HG03135 (cell line): ENCODE measurements around the gene PBXIP1.
A peak's percentile ranks its signal among the peaks of the same experiment; 100 is the strongest.

Source experiments
- ATAC-seq: cut with Tn5 transposase; IDR thresholded peaks from one replicate; pipeline ENCODE4 v1.9.1; 2021; ENCODE audit warnings: mild to moderate bottlenecking, moderate library complexity; ENCODE audit not compliant: unreplicated experiment

The PBXIP1 gene

GRCh38 chr1:154959426-154959780 lies 3.5 kb upstream of the PBXIP1 start:
- no peak for ATAC-seq

- no peak for ATAC-seq
Observed at GRCh38 chr1:154958681-154959425, 3.0 kb upstream of the PBXIP1 start.

GRCh38 chr1:154958036-154958435 lies 2.1 kb upstream of the PBXIP1 start:
- no peak for ATAC-seq

- ATAC-seq = no peak
Observed at GRCh38 chr1:154957091-154957657, 1.3 kb upstream of the PBXIP1 start.

- no peak for ATAC-seq
Observed at GRCh38 chr1:154956544-154956941, 644 bp upstream of the PBXIP1 start.

GRCh38 chr1:154955039-154955717 lies 721 bp downstream of the PBXIP1 start:
- ATAC-seq = peak; percentile 67

GRCh38 chr1:154954541-154954940 lies 1.4 kb downstream of the PBXIP1 start:
- no peak for ATAC-seq

GRCh38 chr1:154953611-154954038 lies 2.3 kb downstream of the PBXIP1 start:
- ATAC-seq = no peak

- no peak for ATAC-seq
Observed at GRCh38 chr1:154952664-154953063, 3.2 kb downstream of the PBXIP1 start.

GRCh38 chr1:154951901-154952657 lies 3.8 kb downstream of the PBXIP1 start:
- ATAC-seq = no peak

GRCh38 chr1:154948079-154948478 lies 7.8 kb downstream of the PBXIP1 start:
- ATAC-seq = no peak

GRCh38 chr1:154945962-154946850 lies 9.7 kb downstream of the PBXIP1 start:
- no peak for ATAC-seq

GRCh38 chr1:154945160-154945961 lies 10.5 kb downstream of the PBXIP1 start:
- ATAC-seq = no peak

GRCh38 chr1:154944401-154945159 lies 11.3 kb downstream of the PBXIP1 start:
- no peak for ATAC-seq

- ATAC-seq = no peak
Observed at GRCh38 chr1:154943649-154944400, 12.1 kb downstream of the PBXIP1 start.

GRCh38 chr1:154941333-154942013 lies 14.4 kb downstream of the PBXIP1 start:
- no peak for ATAC-seq

- ATAC-seq = no peak
Observed at GRCh38 chr1:154940651-154941194, 15.2 kb downstream of the PBXIP1 start.
